Mesothelial cell of epicardium (in vitro differentiated cells): ENCODE data around the gene PCCA. TPM values are rescaled to one million over a fixed set of nuclear protein-coding genes. Genes with fewer than 3 reads are reported as not detected.
"Not testable (repeated sequence)": the region's sequence is repeated elsewhere in the genome, so short reads cannot be mapped to it uniquely, and the experiment has no call there.

Experiments used
- DNase-seq, 2 experiments: peaks; one replicate each; pipeline ENCODE4 v3.0.0; 2021; ENCODE audit warnings: low spot score in 2 of 2; ENCODE audit not compliant: unreplicated experiment in 2 of 2
- H3K27ac Mint-ChIP-seq: 2 replicates; pipeline ENCODE4 v1.8.0; 2021; ENCODE audit warnings: mixed read lengths
- H3K27me3 Mint-ChIP-seq: 2 replicates; pipeline ENCODE4 v1.8.0; 2021; ENCODE audit warnings: low read depth, mixed read lengths
- H3K36me3 Mint-ChIP-seq: 2 replicates; pipeline ENCODE4 v1.8.0; 2021; ENCODE audit warnings: mixed read lengths
- H3K4me1 Mint-ChIP-seq: 2 replicates; pipeline ENCODE4 v1.8.0; 2021; ENCODE audit warnings: mixed read lengths
- H3K4me3 Mint-ChIP-seq: 2 replicates; pipeline ENCODE4 v1.8.0; 2021; ENCODE audit warnings: mild to moderate bottlenecking, moderate library complexity, mixed read lengths
- H3K9me3 Mint-ChIP-seq: 2 replicates; pipeline ENCODE4 v1.8.0; 2021; ENCODE audit warnings: mixed read lengths
- CTCF ChIP-seq: fragments of 200-600 bp; sonication (generic); IDR thresholded peaks from one replicate; pipeline ENCODE4 v1.5.0; 2021; ENCODE audit warnings: antibody characterized with exemption; ENCODE audit not compliant: unreplicated experiment
- total RNA-seq: library from RNA; stranded (reverse); gene quantifications from 3 replicates; pipeline ENCODE4 v1.2.1, GENCODE V29; 2021

PCCA gene
- total RNA-seq, 1 donor from 2014 or later, result 41.6 TPM

GRCh38 chr13:100211016-100211710 lies 122.3 kb downstream of the PCCA start:
- DNase-seq, result no peak

GRCh38 chr13:100212904-100213553 lies 124.1 kb downstream of the PCCA start:
- Mint-ChIP-seq H3K9me3 (peaks cover 27% of the 10 kb centered on the region), H3K27ac (no peak overlapping the region), H3K36me3 (peaks cover 51% of the 10 kb centered on the region), H3K4me3 (no peak overlapping the region), H3K4me1 (no peaks in the 10 kb centered on the region), H3K27me3 (no peaks in the 10 kb centered on the region)
- DNase-seq, result no peak
- no peak for TF ChIP-seq CTCF

More at GRCh38 chr13:100211016-100211710, 122.3 kb downstream of the PCCA start:
- H3K9me3 Mint-ChIP-seq, result peaks cover 27% of the 10 kb centered on the region
- no peaks in the 10 kb centered on the region for H3K27me3 Mint-ChIP-seq
- no peaks in the 10 kb centered on the region for H3K4me1 Mint-ChIP-seq
- H3K36me3 Mint-ChIP-seq, result peaks cover 49% of the 10 kb centered on the region
- no peak for TF ChIP-seq CTCF
- H3K4me3 Mint-ChIP-seq, result no peak overlapping the region
- no peak overlapping the region for H3K27ac Mint-ChIP-seq

- H3K36me3 Mint-ChIP-seq, result peaks cover 51% of the 10 kb centered on the region
- peaks cover 27% of the 10 kb centered on the region for H3K9me3 Mint-ChIP-seq
- H3K27ac Mint-ChIP-seq, result no peak overlapping the region
- no peaks in the 10 kb centered on the region for H3K4me1 Mint-ChIP-seq
- no peak for DNase-seq
- no peak for TF ChIP-seq CTCF
- no peak overlapping the region for H3K4me3 Mint-ChIP-seq
- no peaks in the 10 kb centered on the region for H3K27me3 Mint-ChIP-seq
These were observed 124.7 kb downstream of the PCCA start for GRCh38 chr13:100213576-100213975.

GRCh38 chr13:100214886-100215285 lies 126.0 kb downstream of the PCCA start:
- TF ChIP-seq CTCF, result no peak
- Mint-ChIP-seq H3K4me3 (no peak overlapping the region), H3K27ac (no peak overlapping the region), H3K4me1 (no peaks in the 10 kb centered on the region), H3K36me3 (peaks cover 48% of the 10 kb centered on the region), H3K27me3 (no peaks in the 10 kb centered on the region), H3K9me3 (peaks cover 27% of the 10 kb centered on the region)
- DNase-seq, result no peak

- Mint-ChIP-seq H3K27ac (no peak overlapping the region), H3K4me3 (no peak overlapping the region), H3K36me3 (peaks cover 19% of the 10 kb centered on the region), H3K4me1 (no peaks in the 10 kb centered on the region), H3K27me3 (no peaks in the 10 kb centered on the region), H3K9me3 (no peaks in the 10 kb centered on the region)
- DNase-seq, result no peak
- no peak for TF ChIP-seq CTCF
These were observed 132.3 kb downstream of the PCCA start for GRCh38 chr13:100221166-100221565.

GRCh38 chr13:100223966-100224530 lies 135.2 kb downstream of the PCCA start:
- peaks cover 17% of the 10 kb centered on the region for H3K36me3 Mint-ChIP-seq
- H3K27ac Mint-ChIP-seq, H3K4me1 Mint-ChIP-seq, H3K27me3 Mint-ChIP-seq, DNase-seq, H3K4me3 Mint-ChIP-seq, H3K9me3 Mint-ChIP-seq: not testable (repeated sequence)
